ENCODE results near the gene ALPI. TPM values are rescaled to one million over a fixed set of nuclear protein-coding genes. Genes with fewer than 3 reads are reported as not detected.

ALPI gene
- total RNA-seq, 1 experiment from 2014 or later, result not detected

DNA sequence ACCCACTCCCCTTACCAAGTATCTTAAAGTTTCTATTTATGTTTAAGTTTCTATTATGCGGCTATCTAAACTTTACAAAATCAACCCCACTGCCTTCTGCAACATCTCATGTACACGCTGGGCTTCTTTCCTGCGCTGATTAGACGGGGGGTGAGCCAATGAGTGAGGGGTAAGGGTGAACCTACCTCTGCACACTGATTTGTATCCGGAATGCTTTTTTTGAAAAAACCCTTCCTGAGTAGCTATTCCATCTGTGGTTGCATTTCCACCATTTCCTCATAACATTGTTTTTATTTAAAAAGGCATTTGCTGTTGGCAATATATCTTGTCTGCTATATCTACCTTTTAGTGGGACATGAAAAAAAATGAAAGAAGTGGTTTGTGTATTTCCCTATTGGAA lies 43.0 kb upstream of the ALPI start:
- Histone ChIP-seq H3F3A (ENCODE audit: low read length, unreplicated experiment) (no peaks in the 10 kb centered on the region), H3K36me3 (ENCODE audit: low read depth, low read length) (no peaks in the 10 kb centered on the region), H4K20me1 (ENCODE audit: low read length) (no peaks in the 10 kb centered on the region), H3K27ac (ENCODE audit: low read length) (no peak overlapping the region), H3K79me2 (ENCODE audit: low read length) (no peaks in the 10 kb centered on the region), H3K27me3 (ENCODE audit: low read length) (no peaks in the 10 kb centered on the region), H3K4me3 (ENCODE audit: low read length) (no peak overlapping the region), H3K9me2 (replicated peaks; ENCODE audit: low read length) (no peaks in the 10 kb centered on the region), H3K9ac (ENCODE audit: low read length) (no peak overlapping the region), H2AFZ (ENCODE audit: low read length) (no peak overlapping the region), H3K9me3 (ENCODE audit: low read length) (no peaks in the 10 kb centered on the region), H3K4me1 (ENCODE audit: insufficient read depth, low read length) (no peaks in the 10 kb centered on the region), H3K4me2 (ENCODE audit: low read length) (no peak overlapping the region)
- no TSS peak for BruUV-seq (replicated peaks)
- DNase-seq (no peak), ATAC-seq (no peak)
- intact Hi-C loops (cut with micrococcal nuclease), result no loop called here
- POLR2A ChIA-PET (ENCODE audit: unreplicated experiment), result no interaction called here
- CTCF ChIA-PET, result no interaction called here
- no peak for TF ChIP-seq EZH2phosphoT487 (IDR thresholded peaks at IDR 0.05; ENCODE audit: borderline replicate concordance, low read length)
- no peak for TF ChIP-seq EZH2 (IDR thresholded peaks at IDR 0.05; ENCODE audit: low read length, unreplicated experiment)
- TF ChIP-seq, protein P1, sequence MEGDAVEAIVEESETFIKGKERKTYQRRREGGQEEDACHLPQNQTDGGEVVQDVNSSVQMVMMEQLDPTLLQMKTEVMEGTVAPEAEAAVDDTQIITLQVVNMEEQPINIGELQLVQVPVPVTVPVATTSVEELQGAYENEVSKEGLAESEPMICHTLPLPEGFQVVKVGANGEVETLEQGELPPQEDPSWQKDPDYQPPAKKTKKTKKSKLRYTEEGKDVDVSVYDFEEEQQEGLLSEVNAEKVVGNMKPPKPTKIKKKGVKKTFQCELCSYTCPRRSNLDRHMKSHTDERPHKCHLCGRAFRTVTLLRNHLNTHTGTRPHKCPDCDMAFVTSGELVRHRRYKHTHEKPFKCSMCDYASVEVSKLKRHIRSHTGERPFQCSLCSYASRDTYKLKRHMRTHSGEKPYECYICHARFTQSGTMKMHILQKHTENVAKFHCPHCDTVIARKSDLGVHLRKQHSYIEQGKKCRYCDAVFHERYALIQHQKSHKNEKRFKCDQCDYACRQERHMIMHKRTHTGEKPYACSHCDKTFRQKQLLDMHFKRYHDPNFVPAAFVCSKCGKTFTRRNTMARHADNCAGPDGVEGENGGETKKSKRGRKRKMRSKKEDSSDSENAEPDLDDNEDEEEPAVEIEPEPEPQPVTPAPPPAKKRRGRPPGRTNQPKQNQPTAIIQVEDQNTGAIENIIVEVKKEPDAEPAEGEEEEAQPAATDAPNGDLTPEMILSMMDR (conservative IDR thresholded peaks at IDR 0.05; ENCODE audit: low read depth, low read length), result no peak

DNA sequence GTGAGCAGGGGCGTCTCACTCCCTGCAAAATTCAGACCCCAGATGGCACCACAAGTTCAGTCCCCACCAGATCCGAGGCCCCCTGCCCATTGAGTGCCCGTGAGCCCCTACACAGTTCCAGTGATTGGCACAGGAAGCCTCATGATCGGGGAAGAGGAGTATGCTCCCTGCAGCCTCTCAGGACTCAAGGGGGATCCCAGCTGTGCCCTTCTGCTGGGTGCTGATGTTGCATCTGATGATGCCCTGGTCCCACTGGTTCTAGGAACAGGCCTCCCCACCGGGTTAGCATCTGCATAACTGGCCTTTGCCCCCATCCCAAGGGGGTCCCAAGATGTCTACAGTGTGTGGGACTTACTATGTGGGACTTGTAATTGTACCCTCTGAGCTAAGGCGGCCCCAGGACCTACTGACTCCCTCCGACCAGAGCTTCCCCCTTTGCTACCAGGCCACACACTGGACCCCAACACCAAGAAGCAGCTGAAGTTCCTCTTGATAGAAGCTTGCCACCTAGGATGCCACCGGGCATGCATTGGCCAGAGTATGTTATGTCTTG lies 40.7 kb upstream of the ALPI start:
- Histone ChIP-seq H3K27ac (ENCODE audit: low read length) (no peak overlapping the region), H3K4me2 (ENCODE audit: low read length) (no peak overlapping the region), H3K4me1 (ENCODE audit: insufficient read depth, low read length) (no peaks in the 10 kb centered on the region), H3K4me3 (ENCODE audit: low read length) (no peak overlapping the region), H3F3A (ENCODE audit: low read length, unreplicated experiment) (no peaks in the 10 kb centered on the region), H3K79me2 (ENCODE audit: low read length) (no peaks in the 10 kb centered on the region), H3K9me3 (ENCODE audit: low read length) (no peaks in the 10 kb centered on the region), H4K20me1 (ENCODE audit: low read length) (no peaks in the 10 kb centered on the region), H3K9me2 (replicated peaks; ENCODE audit: low read length) (no peaks in the 10 kb centered on the region), H3K9ac (ENCODE audit: low read length) (no peak overlapping the region), H2AFZ (ENCODE audit: low read length) (no peak overlapping the region), H3K36me3 (ENCODE audit: low read depth, low read length) (no peaks in the 10 kb centered on the region), H3K27me3 (ENCODE audit: low read length) (peaks cover 20% of the 10 kb centered on the region)
- BruUV-seq (replicated peaks), result no TSS peak
- TF ChIP-seq EZH2 (IDR thresholded peaks at IDR 0.05; ENCODE audit: low read length, unreplicated experiment) (no peak), EZH2phosphoT487 (IDR thresholded peaks at IDR 0.05; ENCODE audit: borderline replicate concordance, low read length) (no peak)
- TF ChIP-seq, protein P1 (conservative IDR thresholded peaks at IDR 0.05; ENCODE audit: low read depth, low read length), result no peak
- DNase-seq (no peak), ATAC-seq (no peak)
- intact Hi-C loops (cut with micrococcal nuclease), result no loop called here
- ChIA-PET CTCF (no interaction called here), POLR2A (ENCODE audit: unreplicated experiment) (no interaction called here)

DNA sequence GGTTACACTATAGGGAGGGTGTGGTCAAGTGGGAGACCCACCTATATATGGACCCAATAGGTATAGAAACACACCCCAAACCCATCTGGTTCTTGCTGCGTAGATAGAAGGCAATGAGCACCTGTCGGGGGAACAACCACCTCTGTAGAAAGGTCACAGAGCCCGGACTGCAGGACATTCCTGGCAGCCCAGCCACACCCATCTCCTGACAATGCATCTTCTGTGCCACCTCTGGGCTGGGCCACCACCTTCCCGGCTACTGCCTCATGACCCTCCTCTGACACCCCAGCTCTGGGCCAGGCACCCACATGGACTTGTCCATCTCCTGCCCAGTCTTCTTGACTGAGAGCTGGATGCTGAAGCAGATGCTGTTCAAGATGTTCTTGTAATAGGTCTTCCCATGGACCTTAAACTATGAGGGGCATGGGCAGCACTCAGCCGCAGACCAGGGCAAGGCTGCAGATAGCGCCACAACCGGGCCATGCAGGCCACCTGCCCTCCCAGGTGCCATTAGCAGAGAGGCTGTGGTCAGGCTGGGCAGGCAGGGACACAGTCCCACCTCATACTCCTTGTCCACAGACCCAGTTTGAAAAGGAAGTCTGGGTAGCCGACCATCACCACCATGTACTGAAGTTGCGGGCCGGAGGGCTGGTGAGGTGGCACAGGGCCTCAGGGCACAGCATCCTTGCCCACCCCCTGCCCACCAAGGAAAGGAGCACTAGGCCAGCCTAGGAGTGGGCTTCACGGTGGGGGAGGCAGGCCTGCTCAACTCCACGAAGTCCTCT lies 40.0 kb upstream of the ALPI start:
- Histone ChIP-seq H3K36me3 (ENCODE audit: low read depth, low read length) (no peaks in the 10 kb centered on the region), H3K9me2 (replicated peaks; ENCODE audit: low read length) (no peaks in the 10 kb centered on the region), H3K27ac (ENCODE audit: low read length) (no peak overlapping the region), H3F3A (ENCODE audit: low read length, unreplicated experiment) (no peaks in the 10 kb centered on the region), H4K20me1 (ENCODE audit: low read length) (no peaks in the 10 kb centered on the region), H3K9ac (ENCODE audit: low read length) (no peak overlapping the region), H3K4me3 (ENCODE audit: low read length) (no peak overlapping the region), H2AFZ (ENCODE audit: low read length) (no peak overlapping the region), H3K4me2 (ENCODE audit: low read length) (no peak overlapping the region), H3K9me3 (ENCODE audit: low read length) (no peaks in the 10 kb centered on the region), H3K27me3 (ENCODE audit: low read length) (peaks cover 24% of the 10 kb centered on the region), H3K79me2 (ENCODE audit: low read length) (no peaks in the 10 kb centered on the region), H3K4me1 (ENCODE audit: insufficient read depth, low read length) (no peaks in the 10 kb centered on the region)
- ChIA-PET CTCF (no interaction called here), POLR2A (ENCODE audit: unreplicated experiment) (no interaction called here)
- DNase-seq (no peak), ATAC-seq (no peak)
- no TSS peak for BruUV-seq (replicated peaks)
- TF ChIP-seq EZH2phosphoT487 (IDR thresholded peaks at IDR 0.05; ENCODE audit: borderline replicate concordance, low read length), result no peak
- TF ChIP-seq, protein P1 (conservative IDR thresholded peaks at IDR 0.05; ENCODE audit: low read depth, low read length), result no peak
- intact Hi-C loops (cut with micrococcal nuclease), result no loop called here
